HCT116 (cell line): ENCODE data around the gene LRIF1. TPM values are rescaled to one million over a fixed set of nuclear protein-coding genes. Genes with fewer than 3 reads are reported as not detected.
"Not testable (repeated sequence)": the region's sequence is repeated elsewhere in the genome, so short reads cannot be mapped to it uniquely, and the experiment has no call there.

ENCODE experiments used
- ATAC-seq: fragments of 200-7000 bp; cut with Tn5 transposase; 2 replicates; pipeline ENCODE4 v1.9.1; 2020; ENCODE audit warnings: mild to moderate bottlenecking, moderate library complexity
- BruUV-seq: library from RNA; stranded (reverse); fragments of 400-500 nt; replicated peaks from 2 replicates; lab custom pipeline; 2021; lab: Mats Ljungman, UMichigan
- CTCF ChIA-PET: fragments of 300-600 bp; sonication (Branson Sonifier 250); formaldehyde crosslinking; loops from one replicate; lab custom pipeline; 2021; ENCODE audit warnings: antibody characterized with exemption; lab: Charles Lee
- POLR2A ChIA-PET: fragments of 300-600, 350-600 bp; sonication (Branson Sonifier 250); formaldehyde crosslinking; loops from one replicate; lab custom pipeline; 2021; ENCODE audit warnings: antibody characterized with exemption; lab: Charles Lee
- RAD21 ChIA-PET, 2 experiments: fragments of 300-600 bp; sonication (Branson Sonifier 250); formaldehyde crosslinking; loops; one replicate each; lab custom pipeline; 2023; ENCODE audit warnings: low total read pairs in 2 of 2; ENCODE audit not compliant: uncharacterized antibody in 2 of 2, unreplicated experiment in 2 of 2, low non-redundant PET in 1 of 2; lab: Charles Lee
- DNase-seq: peaks from one replicate; pipeline ENCODE4 v3.0.0-alpha.2; 2010; ENCODE audit warnings: low read depth, low spot score
- H2AFZ ChIP-seq: fragments of 200-600 bp; shearing (Covaris generic), sonication (generic); 2 replicates; pipeline ENCODE4 v1.6.1; 2017; ENCODE audit warnings: low read depth, mixed run types, mixed read lengths, antibody characterized with exemption, low read length; ENCODE audit not compliant: poor library complexity, severe bottlenecking
- H3K27ac ChIP-seq: 2 replicates; pipeline ENCODE4 v1.5.1; 2012; ENCODE audit warnings: low read depth, low read length
- H3K27me3 ChIP-seq: fragments of 200-600 bp; sonication (generic); 2 replicates; pipeline ENCODE4 v1.6.1; 2016; ENCODE audit warnings: mixed run types, low read length, mixed read lengths; ENCODE audit not compliant: insufficient read depth
- H3K36me3 ChIP-seq, 2 experiments: fragments of 200-500 bp in 1 of 2; fragments of 200-600 bp in 1 of 2; sonication (Bioruptor generic) in 1 of 2; sonication (generic) in 1 of 2; 2 replicates each; pipeline versions ENCODE4 v1.5.1 to v1.6.1; 2014 to 2016; ENCODE audit warnings: low read length in 2 of 2, inconsistent platforms in 1 of 2, mixed read lengths in 1 of 2, mixed run types in 1 of 2; ENCODE audit not compliant: insufficient read depth in 2 of 2, control insufficient read depth in 1 of 2
- H3K4me1 ChIP-seq, 2 experiments: fragments of 200-600 bp in 1 of 2; sonication (generic) in 1 of 2; 2 replicates each; pipeline versions ENCODE4 v1.5.1 to v1.6.1; 2012 to 2017; ENCODE audit warnings: low read length in 2 of 2, inconsistent platforms in 1 of 2, mild to moderate bottlenecking in 1 of 2, mixed read lengths in 1 of 2, mixed run types in 1 of 2, moderate library complexity in 1 of 2; ENCODE audit not compliant: insufficient read depth in 2 of 2, control insufficient read depth in 1 of 2
- H3K4me2 ChIP-seq: fragments of 200-600 bp; sonication (generic); 2 replicates; pipeline ENCODE4 v1.6.1; 2017; ENCODE audit warnings: mixed run types, low read length, mixed read lengths
- H3K4me3 ChIP-seq, 2 experiments: fragments of 200-600 bp in 1 of 2; sonication (generic) in 1 of 2; replicated peaks in 1 of 2; 2 replicates each; pipeline ENCODE4 v1.5.1; 2011 to 2016; ENCODE audit warnings: low read length in 2 of 2, control low read depth in 1 of 2, low read depth in 1 of 2, mild to moderate bottlenecking in 1 of 2, mixed read lengths in 1 of 2, mixed run types in 1 of 2
- H3K79me2 ChIP-seq: fragments of 200-600 bp; sonication (generic); 2 replicates; pipeline ENCODE4 v1.6.1; 2017; ENCODE audit warnings: mild to moderate bottlenecking, mixed run types, low read length, moderate library complexity, mixed read lengths; ENCODE audit not compliant: insufficient read depth
- H3K9ac ChIP-seq: fragments of 200-600 bp; sonication (generic); 2 replicates; pipeline ENCODE4 v1.6.1; 2016; ENCODE audit warnings: low read length, mixed read lengths
- H3K9me2 ChIP-seq: fragments of 200-600 bp; sonication (generic), shearing (Covaris generic); 2 replicates; pipeline ENCODE4 v1.6.1; 2017; ENCODE audit warnings: mixed run types, mild to moderate bottlenecking, moderate library complexity; ENCODE audit not compliant: insufficient read depth
- H3K9me3 ChIP-seq, 2 experiments: fragments of 200-500 bp in 1 of 2; fragments of 200-600 bp in 1 of 2; sonication (Bioruptor generic) in 1 of 2; sonication (generic) in 1 of 2; 2 replicates each; pipeline ENCODE4 v1.6.1; 2014 to 2017; ENCODE audit warnings: low read length in 2 of 2, mixed read lengths in 2 of 2, inconsistent platforms in 1 of 2, low read depth in 1 of 2, mild to moderate bottlenecking in 1 of 2, mixed run types in 1 of 2, moderate library complexity in 1 of 2; ENCODE audit not compliant: control insufficient read depth in 1 of 2, insufficient read depth in 1 of 2
- H4K20me1 ChIP-seq: fragments of 200-600 bp; sonication (generic), shearing (Covaris generic); 2 replicates; pipeline ENCODE4 v1.6.1; 2017; ENCODE audit warnings: mixed run types, mild to moderate bottlenecking, moderate library complexity; ENCODE audit not compliant: insufficient read depth
- EGR1 ChIP-seq: IDR thresholded peaks from 2 replicates; pipeline ENCODE4 v1.6.1; 2012; ENCODE audit warnings: low read depth
- ELF1 ChIP-seq: IDR thresholded peaks from 2 replicates; pipeline ENCODE4 v1.6.1; 2012; ENCODE audit warnings: low read depth, borderline replicate concordance
- EZH2phosphoT487 ChIP-seq: fragments of 200-600 bp; IDR thresholded peaks from 2 replicates; pipeline ENCODE4 v1.6.1; 2018; ENCODE audit warnings: antibody characterized with exemption, borderline replicate concordance
- FOSL1 ChIP-seq: IDR thresholded peaks from 2 replicates; pipeline ENCODE4 v1.6.1; 2012; ENCODE audit warnings: low read depth
- JUND ChIP-seq: IDR thresholded peaks from 2 replicates; pipeline ENCODE4 v1.6.1; 2012
- POLR2AphosphoS5 ChIP-seq: IDR thresholded peaks from 2 replicates; pipeline ENCODE4 v1.6.1; 2011; ENCODE audit warnings: mild to moderate bottlenecking, low read depth, low read length, moderate library complexity
- RAD21 ChIP-seq: IDR thresholded peaks from 2 replicates; pipeline ENCODE4 v1.6.1; 2012; ENCODE audit warnings: low read depth, mild to moderate bottlenecking
- SIN3A ChIP-seq: IDR thresholded peaks from 2 replicates; pipeline ENCODE4 v1.6.1; 2012; ENCODE audit warnings: low read depth
- SRF ChIP-seq: IDR thresholded peaks from 2 replicates; pipeline ENCODE4 v1.6.1; 2012; ENCODE audit warnings: low read depth
- YY1 ChIP-seq: IDR thresholded peaks from 2 replicates; pipeline ENCODE4 v1.6.1; 2011; ENCODE audit warnings: low read length, low read depth, moderate library complexity, mild to moderate bottlenecking; ENCODE audit not compliant: insufficient replicate concordance; ENCODE audit errors: extremely low read depth
- intact Hi-C: fragments of 100-400 bp; cut with micrococcal nuclease; formaldehyde crosslinking; loops from 2 replicates; pipeline ENCODE4 v1.10.0; 2022
- total RNA-seq: library from RNA; stranded (reverse); gene quantifications from one replicate; pipeline ENCODE4 v1.2.1, GENCODE V29; 2021; ENCODE audit not compliant: unreplicated experiment
- TF ChIP-seq, protein P1 (sequence below): IDR thresholded peaks from 2 replicates; pipeline ENCODE4 v1.6.1; 2012
- TF ChIP-seq, protein P2 (sequence below): IDR thresholded peaks from 2 replicates; pipeline ENCODE4 v1.6.1; 2011; ENCODE audit warnings: mild to moderate bottlenecking, low read length, moderate library complexity; ENCODE audit not compliant: insufficient replicate concordance; ENCODE audit errors: extremely low read depth
- TF ChIP-seq, protein P3 (sequence below): IDR thresholded peaks from 2 replicates; pipeline ENCODE4 v1.6.1; 2012
- TF ChIP-seq, protein P4 (sequence below): IDR thresholded peaks from 2 replicates; pipeline ENCODE4 v1.6.1; 2012; ENCODE audit warnings: low read depth

LRIF1 gene
- total RNA-seq, 1 experiment from 2014 or later: 21.8 TPM

GRCh38 chr1:111006556-111006955, 42.8 kb upstream of the LRIF1 start:
- Histone ChIP-seq H3K4me2 (no peak overlapping the region), H3K4me1 (no peaks in the 10 kb centered on the region), H3K4me3 (no peak overlapping the region), H3K9ac (no peak overlapping the region), H3K9me2 (no peaks in the 10 kb centered on the region), H3K27ac (no peak overlapping the region), H3K36me3 (no peaks in the 10 kb centered on the region), H2AFZ (no peak overlapping the region), H4K20me1 (no peaks in the 10 kb centered on the region), H3K79me2 (no peaks in the 10 kb centered on the region), H3K9me3 (no peaks in the 10 kb centered on the region), H3K27me3 (peaks cover 3% of the 10 kb centered on the region; the same call in 1 of the 2 replicates)
- intact Hi-C loops: no loop called here
- TF ChIP-seq SIN3A: no peak
- TF ChIP-seq JUND: no peak
- TF ChIP-seq, protein P1, sequence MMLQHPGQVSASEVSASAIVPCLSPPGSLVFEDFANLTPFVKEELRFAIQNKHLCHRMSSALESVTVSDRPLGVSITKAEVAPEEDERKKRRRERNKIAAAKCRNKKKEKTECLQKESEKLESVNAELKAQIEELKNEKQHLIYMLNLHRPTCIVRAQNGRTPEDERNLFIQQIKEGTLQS: no peak
- TF ChIP-seq, protein P2, sequence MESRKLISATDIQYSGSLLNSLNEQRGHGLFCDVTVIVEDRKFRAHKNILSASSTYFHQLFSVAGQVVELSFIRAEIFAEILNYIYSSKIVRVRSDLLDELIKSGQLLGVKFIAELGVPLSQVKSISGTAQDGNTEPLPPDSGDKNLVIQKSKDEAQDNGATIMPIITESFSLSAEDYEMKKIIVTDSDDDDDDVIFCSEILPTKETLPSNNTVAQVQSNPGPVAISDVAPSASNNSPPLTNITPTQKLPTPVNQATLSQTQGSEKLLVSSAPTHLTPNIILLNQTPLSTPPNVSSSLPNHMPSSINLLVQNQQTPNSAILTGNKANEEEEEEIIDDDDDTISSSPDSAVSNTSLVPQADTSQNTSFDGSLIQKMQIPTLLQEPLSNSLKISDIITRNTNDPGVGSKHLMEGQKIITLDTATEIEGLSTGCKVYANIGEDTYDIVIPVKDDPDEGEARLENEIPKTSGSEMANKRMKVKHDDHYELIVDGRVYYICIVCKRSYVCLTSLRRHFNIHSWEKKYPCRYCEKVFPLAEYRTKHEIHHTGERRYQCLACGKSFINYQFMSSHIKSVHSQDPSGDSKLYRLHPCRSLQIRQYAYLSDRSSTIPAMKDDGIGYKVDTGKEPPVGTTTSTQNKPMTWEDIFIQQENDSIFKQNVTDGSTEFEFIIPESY: no peak
- no peak for TF ChIP-seq EGR1
- TF ChIP-seq POLR2AphosphoS5: no peak
- no peak for TF ChIP-seq ELF1
- TF ChIP-seq, protein P3, sequence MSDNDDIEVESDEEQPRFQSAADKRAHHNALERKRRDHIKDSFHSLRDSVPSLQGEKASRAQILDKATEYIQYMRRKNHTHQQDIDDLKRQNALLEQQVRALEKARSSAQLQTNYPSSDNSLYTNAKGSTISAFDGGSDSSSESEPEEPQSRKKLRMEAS: no peak
- TF ChIP-seq SRF: no peak
- TF ChIP-seq FOSL1: no peak
- TF ChIP-seq, protein P4, sequence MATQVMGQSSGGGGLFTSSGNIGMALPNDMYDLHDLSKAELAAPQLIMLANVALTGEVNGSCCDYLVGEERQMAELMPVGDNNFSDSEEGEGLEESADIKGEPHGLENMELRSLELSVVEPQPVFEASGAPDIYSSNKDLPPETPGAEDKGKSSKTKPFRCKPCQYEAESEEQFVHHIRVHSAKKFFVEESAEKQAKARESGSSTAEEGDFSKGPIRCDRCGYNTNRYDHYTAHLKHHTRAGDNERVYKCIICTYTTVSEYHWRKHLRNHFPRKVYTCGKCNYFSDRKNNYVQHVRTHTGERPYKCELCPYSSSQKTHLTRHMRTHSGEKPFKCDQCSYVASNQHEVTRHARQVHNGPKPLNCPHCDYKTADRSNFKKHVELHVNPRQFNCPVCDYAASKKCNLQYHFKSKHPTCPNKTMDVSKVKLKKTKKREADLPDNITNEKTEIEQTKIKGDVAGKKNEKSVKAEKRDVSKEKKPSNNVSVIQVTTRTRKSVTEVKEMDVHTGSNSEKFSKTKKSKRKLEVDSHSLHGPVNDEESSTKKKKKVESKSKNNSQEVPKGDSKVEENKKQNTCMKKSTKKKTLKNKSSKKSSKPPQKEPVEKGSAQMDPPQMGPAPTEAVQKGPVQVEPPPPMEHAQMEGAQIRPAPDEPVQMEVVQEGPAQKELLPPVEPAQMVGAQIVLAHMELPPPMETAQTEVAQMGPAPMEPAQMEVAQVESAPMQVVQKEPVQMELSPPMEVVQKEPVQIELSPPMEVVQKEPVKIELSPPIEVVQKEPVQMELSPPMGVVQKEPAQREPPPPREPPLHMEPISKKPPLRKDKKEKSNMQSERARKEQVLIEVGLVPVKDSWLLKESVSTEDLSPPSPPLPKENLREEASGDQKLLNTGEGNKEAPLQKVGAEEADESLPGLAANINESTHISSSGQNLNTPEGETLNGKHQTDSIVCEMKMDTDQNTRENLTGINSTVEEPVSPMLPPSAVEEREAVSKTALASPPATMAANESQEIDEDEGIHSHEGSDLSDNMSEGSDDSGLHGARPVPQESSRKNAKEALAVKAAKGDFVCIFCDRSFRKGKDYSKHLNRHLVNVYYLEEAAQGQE: no peak
- no peak for TF ChIP-seq YY1
- no peak for TF ChIP-seq RAD21
- no peak for TF ChIP-seq EZH2phosphoT487
- ChIA-PET POLR2A (no interaction called here), CTCF (no interaction called here), RAD21 (no interaction called here)
- DNase-seq (no peak), ATAC-seq (no peak)
- no TSS peak for BruUV-seq

DNA sequence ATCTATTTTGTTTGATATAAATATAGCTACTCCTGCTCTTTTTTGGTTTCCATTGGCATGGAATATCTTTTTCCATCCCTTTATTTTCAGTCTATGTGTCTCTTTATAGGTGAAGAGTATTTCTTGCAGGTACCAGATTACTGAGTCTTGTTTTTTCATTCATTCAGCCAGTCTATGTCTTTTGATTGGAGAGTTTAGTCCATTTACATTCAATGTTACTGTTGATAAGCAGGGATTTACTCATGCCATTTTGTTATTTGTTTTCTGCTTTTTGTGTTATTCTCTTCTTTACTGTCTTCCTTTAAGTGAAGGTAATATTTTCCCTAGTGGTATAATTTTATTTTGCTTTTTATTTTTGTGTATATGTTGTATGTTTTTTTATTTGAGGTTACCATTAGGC, 35.9 kb upstream of the LRIF1 start:
- intact Hi-C loops, RAD21 ChIA-PET, H3K9ac ChIP-seq, POLR2A ChIA-PET, H3K36me3 ChIP-seq, H3K9me2 ChIP-seq, H3K4me1 ChIP-seq, BruUV-seq, H3K27ac ChIP-seq, H3K4me2 ChIP-seq, H3K9me3 ChIP-seq, ATAC-seq, H2AFZ ChIP-seq, H4K20me1 ChIP-seq, H3K4me3 ChIP-seq, H3K79me2 ChIP-seq, DNase-seq: not testable (repeated sequence)
- 0 out of 2 replicates have a peak, but pooled peaks cover 22% of the 10 kb centered on the region for H3K27me3 ChIP-seq
- CTCF ChIA-PET: interaction anchor here (0.7 kb wide), 1 partner anchor 197 kb away, joined by 3 read pairs; no protein-coding TSS in a partner anchor
